Duodenal mucosa (tissue), 2 donors: ENCODE results near the gene HMSD.

Experiments used
- H3K27ac ChIP-seq: one replicate; pipeline ENCODE4 v1.7.0; 2013; ENCODE audit warnings: low read depth, low read length
- H3K27me3 ChIP-seq, 2 donors: one replicate each; pipeline ENCODE4 v1.7.0; 2013; ENCODE audit warnings: low read length in 2 of 2, control low read depth in 1 of 2; ENCODE audit not compliant: insufficient read depth in 2 of 2, control insufficient read depth in 1 of 2
- H3K36me3 ChIP-seq, 2 donors: one replicate each; pipeline ENCODE4 v1.7.0; 2013; ENCODE audit warnings: low read length in 2 of 2, control low read depth in 1 of 2; ENCODE audit not compliant: insufficient read depth in 2 of 2, control insufficient read depth in 1 of 2
- H3K4me1 ChIP-seq, 2 donors: one replicate each; pipeline ENCODE4 v1.7.0; 2013; ENCODE audit warnings: low read length in 2 of 2, control low read depth in 1 of 2; ENCODE audit not compliant: insufficient read depth in 2 of 2, control insufficient read depth in 1 of 2
- H3K4me3 ChIP-seq, 2 donors: one replicate each; pipeline ENCODE4 v1.7.0; 2013; ENCODE audit warnings: low read length in 2 of 2, low read depth in 1 of 2
- H3K9ac ChIP-seq, 2 donors: one replicate each; pipeline ENCODE4 v1.7.0; 2013; ENCODE audit warnings: low read length in 2 of 2, low read depth in 1 of 2
- H3K9me3 ChIP-seq, 2 donors: one replicate each; pipeline ENCODE4 v1.7.0; 2013; ENCODE audit warnings: low read length in 2 of 2, control low read depth in 1 of 2; ENCODE audit not compliant: control insufficient read depth in 1 of 2

HMSD gene

DNA sequence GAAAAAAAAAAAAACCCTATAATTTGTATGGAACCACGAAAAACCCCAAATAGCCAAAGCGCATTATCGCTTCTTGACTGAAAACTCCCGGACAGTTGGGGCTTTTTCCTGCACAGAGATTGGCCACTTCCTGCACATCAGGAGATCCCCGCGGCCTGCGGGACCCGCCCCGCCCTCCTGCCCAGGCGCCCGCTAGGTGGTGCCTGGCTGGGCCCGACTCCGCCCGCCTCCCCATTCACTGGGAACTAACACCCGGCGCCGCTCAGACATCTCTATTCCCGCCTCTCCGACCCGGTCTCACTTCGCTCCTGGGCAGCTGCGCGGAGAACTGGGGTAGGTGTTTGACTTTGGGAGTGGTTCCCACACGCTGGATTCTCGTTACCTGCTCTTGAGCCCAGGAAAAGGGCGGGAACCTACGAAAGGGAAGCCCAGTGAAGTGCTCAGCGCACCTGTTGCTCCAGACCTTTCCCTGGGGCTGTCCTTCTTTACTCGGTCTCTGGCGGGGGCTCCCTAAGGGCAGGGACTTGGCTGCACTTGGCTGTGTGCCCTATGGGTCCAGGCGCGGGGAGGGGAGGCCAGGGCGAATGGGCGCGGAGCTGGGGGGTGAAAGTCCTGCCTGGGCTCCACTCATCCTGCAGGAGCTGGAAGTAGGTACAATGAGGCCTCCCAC is at the start of gene HMSD:
Gene HMSD, plus strand, starts transcription at position 234 of the 670 bp plus-strand sequence. CDS start 4,155 bp downstream, outside the sequence.
- no peaks in the 10 kb centered on the region for H3K36me3 ChIP-seq
- no peaks in the 10 kb centered on the region for H3K27me3 ChIP-seq
- no peaks in the 10 kb centered on the region for H3K9me3 ChIP-seq
- peak within 1 kb of the TSS; percentile 57 to 58 for H3K4me3 ChIP-seq
- no peak within 1 kb of the TSS for H3K27ac ChIP-seq
- peaks cover 0 to 9% of the 10 kb centered on the region in 2 donors for H3K4me1 ChIP-seq
- no peak within 1 kb of the TSS for H3K9ac ChIP-seq

DNA sequence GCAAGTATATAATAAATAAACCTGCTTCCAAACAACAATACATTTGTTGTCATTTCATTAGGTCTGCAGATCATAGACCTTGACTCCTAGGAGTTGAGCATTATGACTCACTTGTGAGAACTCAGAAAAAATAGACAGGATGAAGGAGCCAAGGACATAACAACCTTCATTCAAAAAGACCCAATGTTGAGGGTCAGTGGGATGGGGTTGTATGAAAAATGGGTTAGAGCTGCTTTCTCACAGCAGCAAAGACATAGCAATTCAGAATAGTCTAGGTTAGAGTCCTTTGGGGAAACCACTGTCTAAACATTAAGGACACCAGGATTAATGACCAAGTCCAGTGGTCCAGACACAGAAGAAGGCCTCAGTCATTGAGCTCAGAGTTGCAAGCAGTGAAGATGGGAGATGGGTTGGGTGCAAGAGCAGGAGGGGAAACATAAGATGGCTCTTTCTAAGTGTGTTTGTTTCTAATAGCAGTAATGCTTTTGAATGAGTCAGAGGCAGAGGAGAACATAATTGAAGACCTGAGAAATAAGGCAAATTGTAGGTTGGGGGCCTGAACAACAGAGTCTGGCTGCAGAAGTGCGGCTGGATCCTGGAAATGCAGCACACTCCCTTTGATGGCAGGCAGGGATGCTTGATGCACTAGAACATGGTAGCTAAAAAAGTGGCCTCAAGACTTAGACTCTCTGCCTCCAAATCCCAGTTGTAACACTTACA is 45.1 kb upstream of the HMSD start:
- H3K4me1 ChIP-seq, result no peaks in the 10 kb centered on the region
- no peak overlapping the region for H3K9ac ChIP-seq
- no peak overlapping the region for H3K4me3 ChIP-seq
- H3K9me3 ChIP-seq, result no peaks in the 10 kb centered on the region
- no peak overlapping the region for H3K27ac ChIP-seq
- H3K36me3 ChIP-seq, result no peaks in the 10 kb centered on the region
- no peaks in the 10 kb centered on the region for H3K27me3 ChIP-seq

GRCh38 chr18:63904694-63905093 is 44.4 kb upstream of the HMSD start:
- H3K4me1 ChIP-seq, result no peaks in the 10 kb centered on the region

DNA sequence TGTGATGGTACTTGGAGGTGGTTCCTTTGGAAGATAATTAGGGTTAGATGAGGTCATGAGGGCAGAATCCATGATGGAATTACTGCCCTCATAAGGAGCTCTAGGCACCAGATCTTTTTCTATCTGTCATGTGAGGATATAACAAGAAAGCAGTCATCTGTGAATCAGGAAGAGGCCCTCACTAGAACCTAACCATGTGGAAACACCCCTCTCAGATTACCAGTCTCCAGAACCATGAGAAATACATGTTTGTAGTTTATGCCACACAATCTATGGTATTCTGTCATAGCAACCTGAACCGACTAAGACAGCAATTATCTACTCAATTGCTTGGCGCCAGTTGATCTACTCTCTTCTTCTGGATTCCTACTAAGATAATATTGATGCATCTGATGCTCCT is 43.7 kb upstream of the HMSD start:
- Histone ChIP-seq H3K4me3 (no peak overlapping the region), H3K27ac (no peak overlapping the region), H3K4me1 (no peaks in the 10 kb centered on the region), H3K9me3 (no peaks in the 10 kb centered on the region), H3K9ac (no peak overlapping the region), H3K27me3 (no peaks in the 10 kb centered on the region), H3K36me3 (no peaks in the 10 kb centered on the region)

More at GRCh38 chr18:63904694-63905093, 44.4 kb upstream of the HMSD start:
- no peaks in the 10 kb centered on the region for H3K9me3 ChIP-seq
- H3K36me3 ChIP-seq, result no peaks in the 10 kb centered on the region
- no peak overlapping the region for H3K27ac ChIP-seq
- no peak overlapping the region for H3K9ac ChIP-seq
- H3K4me3 ChIP-seq, result no peak overlapping the region
- no peaks in the 10 kb centered on the region for H3K27me3 ChIP-seq

DNA sequence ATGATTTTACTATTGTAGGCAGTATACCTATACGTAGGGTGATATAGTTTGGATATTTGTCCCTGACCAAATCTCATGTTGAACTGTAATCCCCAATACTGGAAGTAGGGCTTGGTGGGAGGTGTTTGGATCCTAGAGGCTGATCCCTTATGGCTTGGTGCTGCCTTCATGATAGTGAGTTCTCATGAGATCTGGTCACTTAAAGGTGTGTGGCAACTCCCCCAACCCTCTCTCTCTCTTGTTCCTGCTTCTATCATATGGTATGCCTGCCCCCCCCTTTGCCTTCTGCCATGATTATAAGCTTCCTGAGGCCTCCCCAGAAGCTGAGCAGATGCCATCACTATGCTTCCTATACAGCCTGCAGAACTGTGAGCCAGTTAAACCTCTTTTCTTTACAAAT is 43.0 kb upstream of the HMSD start:
- Histone ChIP-seq H3K27ac (no peak overlapping the region), H3K27me3 (no peaks in the 10 kb centered on the region), H3K9ac (no peak overlapping the region), H3K9me3 (no peaks in the 10 kb centered on the region), H3K36me3 (no peaks in the 10 kb centered on the region), H3K4me1 (no peaks in the 10 kb centered on the region), H3K4me3 (no peak overlapping the region)

GRCh38 chr18:63907664-63908063 is 41.4 kb upstream of the HMSD start, which contains the start of gene SERPINB10:
Gene SERPINB10, plus strand, starts transcription at chr18:63907958. Its CDS starts 7,553 bp downstream, at chr18:63915511.
- Histone ChIP-seq H3K9me3 (no peaks in the 10 kb centered on the region), H3K9ac (no peak within 1 kb of the TSS), H3K4me3 (no peak within 1 kb of the TSS), H3K4me1 (no peaks in the 10 kb centered on the region), H3K36me3 (no peaks in the 10 kb centered on the region), H3K27ac (no peak within 1 kb of the TSS), H3K27me3 (no peaks in the 10 kb centered on the region)

GRCh38 chr18:63908858-63909257 is 40.2 kb upstream of the HMSD start:
- H3K9me3 ChIP-seq, result no peaks in the 10 kb centered on the region
- no peaks in the 10 kb centered on the region for H3K4me1 ChIP-seq
- H3K9ac ChIP-seq, result no peak overlapping the region
- H3K27ac ChIP-seq, result no peak overlapping the region
- H3K4me3 ChIP-seq, result no peak overlapping the region
- no peaks in the 10 kb centered on the region for H3K36me3 ChIP-seq
- no peaks in the 10 kb centered on the region for H3K27me3 ChIP-seq

- H3K9me3 ChIP-seq, result no peaks in the 10 kb centered on the region
- no peak overlapping the region for H3K4me3 ChIP-seq
- H3K9ac ChIP-seq, result no peak overlapping the region
- H3K36me3 ChIP-seq, result no peaks in the 10 kb centered on the region
- H3K27me3 ChIP-seq, result no peaks in the 10 kb centered on the region
- H3K4me1 ChIP-seq, result no peaks in the 10 kb centered on the region
- H3K27ac ChIP-seq, result no peak overlapping the region
Observed at GRCh38 chr18:63909870-63910269, 39.2 kb upstream of the HMSD start.

DNA sequence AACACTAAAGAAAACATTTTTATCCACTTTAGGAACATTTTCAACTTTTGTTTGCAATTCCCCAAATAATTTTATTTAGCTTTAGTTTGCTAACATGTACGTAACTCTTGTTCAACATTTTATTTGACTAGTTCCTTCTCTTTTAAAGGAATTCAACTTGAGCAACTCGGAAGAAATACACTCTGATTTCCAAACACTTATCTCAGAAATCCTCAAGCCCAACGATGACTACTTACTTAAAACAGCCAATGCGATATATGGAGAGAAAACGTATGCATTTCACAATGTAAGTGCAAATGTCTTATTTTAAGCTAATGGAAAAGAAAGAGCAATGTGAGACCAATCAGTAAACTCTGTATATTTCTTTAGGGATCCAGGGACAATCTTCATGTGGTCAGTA is 31.3 kb upstream of the HMSD start:
- H3K9ac ChIP-seq, result no peak overlapping the region
- no peaks in the 10 kb centered on the region for H3K4me1 ChIP-seq
- no peak overlapping the region for H3K4me3 ChIP-seq
- no peaks in the 10 kb centered on the region for H3K27me3 ChIP-seq
- no peaks in the 10 kb centered on the region for H3K36me3 ChIP-seq
- H3K9me3 ChIP-seq, result no peaks in the 10 kb centered on the region
- no peak overlapping the region for H3K27ac ChIP-seq

DNA sequence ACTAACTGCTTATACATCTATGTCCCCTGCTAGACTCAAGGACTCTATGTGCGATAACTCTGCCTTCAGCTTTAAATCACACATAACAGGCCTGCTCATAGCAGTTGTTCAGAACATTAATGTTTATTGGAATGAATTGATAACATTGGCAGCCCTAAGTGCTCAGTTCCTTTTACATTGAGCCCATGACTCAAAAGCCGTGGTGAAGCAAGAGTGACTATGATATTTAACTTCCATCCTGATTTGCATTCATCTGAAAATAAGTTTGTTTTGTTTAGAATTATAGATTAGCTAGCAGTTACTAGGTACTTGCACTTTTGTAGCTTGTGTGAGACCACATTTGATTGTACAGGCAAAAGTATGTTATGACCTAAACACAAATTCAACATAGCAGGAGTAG is 27.1 kb upstream of the HMSD start:
- Histone ChIP-seq H3K4me1 (no peaks in the 10 kb centered on the region), H3K27me3 (no peaks in the 10 kb centered on the region), H3K27ac (no peak overlapping the region), H3K9ac (no peak overlapping the region), H3K36me3 (no peaks in the 10 kb centered on the region), H3K4me3 (no peak overlapping the region), H3K9me3 (no peaks in the 10 kb centered on the region)
